H9 (cell line): ENCODE data around the gene NR1D1. TPM values are rescaled to one million over a fixed set of nuclear protein-coding genes. Genes with fewer than 3 reads are reported as not detected.

Experiments
- DNase-seq: peaks from one replicate; pipeline ENCODE4 v3.0.0-alpha.2; 2017
- H2AFZ ChIP-seq: one replicate; pipeline ENCODE4 v1.6.1; 2013; ENCODE audit warnings: mild to moderate bottlenecking, low read length, control low read depth, moderate library complexity
- H2AK5ac ChIP-seq: 2 replicates; pipeline ENCODE4 v1.6.1; 2013; ENCODE audit warnings: low read length, control low read depth, mixed read lengths; ENCODE audit not compliant: insufficient read length
- H2BK120ac ChIP-seq: one replicate; pipeline ENCODE4 v1.6.1; 2013; ENCODE audit warnings: low read depth, mild to moderate bottlenecking, low read length, control low read depth, inconsistent platforms; ENCODE audit not compliant: poor library complexity, severe bottlenecking
- H2BK12ac ChIP-seq: 2 replicates; pipeline ENCODE4 v1.6.1; 2013; ENCODE audit warnings: low read length, control low read depth, mixed read lengths, low read depth; ENCODE audit not compliant: insufficient read length
- H2BK15ac ChIP-seq: 2 replicates; pipeline ENCODE4 v1.6.1; 2013; ENCODE audit warnings: low read depth, low read length, control low read depth
- H2BK20ac ChIP-seq: one replicate; pipeline ENCODE4 v1.6.1; 2013; ENCODE audit warnings: low read depth, mild to moderate bottlenecking, low read length, control low read depth, inconsistent platforms; ENCODE audit not compliant: poor library complexity, severe bottlenecking
- H2BK5ac ChIP-seq: 2 replicates; pipeline ENCODE4 v1.6.1; 2013; ENCODE audit warnings: low read length, control low read depth, mixed read lengths; ENCODE audit not compliant: insufficient read length
- H3K14ac ChIP-seq: 2 replicates; pipeline ENCODE4 v1.6.1; 2013; ENCODE audit warnings: low read length, control low read depth; ENCODE audit not compliant: insufficient read depth
- H3K18ac ChIP-seq: 2 replicates; pipeline ENCODE4 v1.6.1; 2013; ENCODE audit warnings: low read depth, mild to moderate bottlenecking, mixed read lengths, low read length, control low read depth; ENCODE audit not compliant: insufficient read length
- H3K23ac ChIP-seq: 2 replicates; pipeline ENCODE4 v1.6.1; 2013; ENCODE audit warnings: low read length, control low read depth, mixed read lengths, low read depth; ENCODE audit not compliant: insufficient read length
- H3K23me2 ChIP-seq: 2 replicates; pipeline ENCODE4 v1.6.1; 2013; ENCODE audit warnings: low read depth, mild to moderate bottlenecking, mixed read lengths, low read length, control low read depth; ENCODE audit not compliant: insufficient read length, poor library complexity, severe bottlenecking
- H3K27ac ChIP-seq: 2 replicates; pipeline ENCODE4 v1.5.1; 2013; ENCODE audit warnings: low read length, control low read depth, mixed read lengths, low read depth; ENCODE audit not compliant: insufficient read length
- H3K27me3 ChIP-seq: 2 replicates; pipeline ENCODE4 v1.6.1; 2013; ENCODE audit warnings: low read length, control low read depth, inconsistent platforms; ENCODE audit not compliant: insufficient read depth
- H3K4ac ChIP-seq: 2 replicates; pipeline ENCODE4 v1.6.1; 2013; ENCODE audit warnings: low read depth, mild to moderate bottlenecking, control low read depth, inconsistent platforms, low read length, moderate library complexity
- H3K4me1 ChIP-seq: 2 replicates; pipeline ENCODE4 v1.6.1; 2013; ENCODE audit warnings: low read length, control low read depth, inconsistent platforms; ENCODE audit not compliant: insufficient read depth
- H3K4me2 ChIP-seq: 2 replicates; pipeline ENCODE4 v1.6.1; 2013; ENCODE audit warnings: low read length, control low read depth, mixed read lengths; ENCODE audit not compliant: insufficient read length, insufficient read depth
- H3K56ac ChIP-seq: 2 replicates; pipeline ENCODE4 v1.6.1; 2013; ENCODE audit warnings: low read depth, mild to moderate bottlenecking, mixed read lengths, low read length, control low read depth; ENCODE audit not compliant: insufficient read length
- H3K79me1 ChIP-seq: 2 replicates; pipeline ENCODE4 v1.6.1; 2013; ENCODE audit warnings: low read depth, mild to moderate bottlenecking, moderate library complexity, low read length, control low read depth, inconsistent platforms; ENCODE audit not compliant: insufficient read depth, poor library complexity, severe bottlenecking
- H3K79me2 ChIP-seq: 2 replicates; pipeline ENCODE4 v1.6.1; 2013; ENCODE audit warnings: low read length, control low read depth, inconsistent platforms; ENCODE audit not compliant: insufficient read depth
- H3K9ac ChIP-seq: 2 replicates; pipeline ENCODE4 v1.6.1; 2013; ENCODE audit warnings: low read length, control low read depth, mixed read lengths; ENCODE audit not compliant: insufficient read length; ENCODE audit errors: extremely low read depth
- H3K9me3 ChIP-seq: one replicate; pipeline ENCODE4 v1.6.1; 2013; ENCODE audit warnings: low read depth, low read length, inconsistent platforms; ENCODE audit not compliant: control insufficient read depth
- H3T11ph ChIP-seq: one replicate; pipeline ENCODE4 v1.6.1; 2013; ENCODE audit warnings: mild to moderate bottlenecking, low read length, control low read depth, inconsistent platforms
- H4K20me1 ChIP-seq: one replicate; pipeline ENCODE4 v1.6.1; 2013; ENCODE audit not compliant: control insufficient read depth, insufficient read length, insufficient read depth
- H4K5ac ChIP-seq: 2 replicates; pipeline ENCODE4 v1.6.1; 2013; ENCODE audit warnings: low read depth, mild to moderate bottlenecking, mixed read lengths, low read length, control low read depth; ENCODE audit not compliant: insufficient read length
- H4K8ac ChIP-seq: replicated peaks from 2 replicates; pipeline ENCODE4 v1.6.1; 2013; ENCODE audit warnings: low read length, control low read depth, mixed read lengths, low read depth; ENCODE audit not compliant: insufficient read length
- H4K91ac ChIP-seq: 2 replicates; pipeline ENCODE4 v1.6.1; 2013; ENCODE audit warnings: low read depth, mild to moderate bottlenecking, moderate library complexity, mixed read lengths, low read length, control low read depth; ENCODE audit not compliant: insufficient read length
- H3K27ac Mint-ChIP-seq, 3 experiments: 2 replicates in 2 of 3; 3 replicates in 1 of 3; pipeline ENCODE4 v1.8.0; 2020 to 2021; ENCODE audit warnings: mixed read lengths in 3 of 3, mild to moderate bottlenecking in 1 of 3, moderate library complexity in 1 of 3
- H3K27me3 Mint-ChIP-seq: 2 replicates; pipeline ENCODE4 v1.8.0; 2021; ENCODE audit warnings: low read depth, mild to moderate bottlenecking, moderate library complexity, mixed read lengths
- H3K36me3 Mint-ChIP-seq, 3 experiments: 2 replicates in 2 of 3; 3 replicates in 1 of 3; pipeline ENCODE4 v1.8.0; 2020 to 2021; ENCODE audit warnings: low read depth in 3 of 3, mixed read lengths in 3 of 3; ENCODE audit not compliant: insufficient read depth in 1 of 3
- H3K4me1 Mint-ChIP-seq, 2 experiments: 2 replicates each; pipeline ENCODE4 v1.8.0; 2020; ENCODE audit warnings: mixed read lengths in 2 of 2
- H3K4me3 Mint-ChIP-seq, 2 experiments: 2 replicates in 1 of 2; 3 replicates in 1 of 2; pipeline ENCODE4 v1.8.0; 2020 to 2021; ENCODE audit warnings: mild to moderate bottlenecking in 2 of 2, mixed read lengths in 2 of 2, moderate library complexity in 1 of 2
- H3K9me3 Mint-ChIP-seq, 2 experiments: 2 replicates in 1 of 2; 3 replicates in 1 of 2; pipeline ENCODE4 v1.8.0; 2020; ENCODE audit warnings: mild to moderate bottlenecking in 2 of 2, mixed read lengths in 2 of 2, moderate library complexity in 1 of 2
- WGBS: extraction: QIAGEN DNeasy Blood & Tissue Kit; methylation state at CpG from one replicate; pipeline ENCODE4 v1.1.7; 2013; ENCODE audit warnings: missing lambda C conversion rate, low lambda C conversion rate, mixed read lengths; ENCODE audit not compliant: insufficient read length; ENCODE audit errors: extremely low coverage; 5-methylcytosine and 5-hydroxymethylcytosine counted together
- total RNA-seq: library from RNA; stranded (reverse); gene quantifications from 2 replicates; pipeline ENCODE4 v1.2.1, GENCODE V29; 2021
- TF ChIP-seq, protein P1 (sequence below): fragments of 200-600 bp; sonication (generic); conservative IDR thresholded peaks from 3 replicates; pipeline ENCODE4 v1.8.0; 2021; ENCODE audit warnings: antibody characterized with exemption, mild to moderate bottlenecking

The NR1D1 gene
- total RNA-seq, 1 experiment from 2014 or later: 8.6 TPM

- Mint-ChIP-seq H3K4me1 (peaks cover 24 to 48% of the 10 kb centered on the region in 2 experiments), H3K4me3 (no peak overlapping the region; a peak in 1 of 5 replicates), H3K27ac (no peak overlapping the region), H3K27me3 (peaks cover 14% of the 10 kb centered on the region), H3K9me3 (no peaks in the 10 kb centered on the region), H3K36me3 (peaks cover 7 to 17% (median 17%) of the 10 kb centered on the region in 3 experiments)
- Histone ChIP-seq H3K79me2 (no peaks in the 10 kb centered on the region), H4K5ac (no peak overlapping the region), H3K4ac (no peak overlapping the region), H3K9me3 (no peaks in the 10 kb centered on the region), H3K23ac (no peak overlapping the region), H3K4me1 (no peaks in the 10 kb centered on the region; the same call in 1 of the 2 replicates), H2BK120ac (no peak overlapping the region), H2BK12ac (no peak overlapping the region), H2BK20ac (no peak overlapping the region), H2AK5ac (no peak overlapping the region), H4K91ac (peak overlapping the region; percentile 23), H4K20me1 (no peaks in the 10 kb centered on the region), H3K23me2 (no peaks in the 10 kb centered on the region), H3K27me3 (no peaks in the 10 kb centered on the region), H4K8ac (no peak overlapping the region), H3K4me2 (no peak overlapping the region), H3K9ac (no peak overlapping the region), H3K18ac (no peak overlapping the region), H2BK5ac (no peak overlapping the region), H3K14ac (no peak overlapping the region), H3T11ph (no peak overlapping the region), H3K79me1 (peaks cover 3% of the 10 kb centered on the region), H3K27ac (no peak overlapping the region), H2BK15ac (no peak overlapping the region), H3K56ac (no peak overlapping the region), H2AFZ (no peak overlapping the region)
- WGBS: no CpG with 5 or more reads among the region's 6 CpGs
- no peak for DNase-seq
- TF ChIP-seq, protein P1, sequence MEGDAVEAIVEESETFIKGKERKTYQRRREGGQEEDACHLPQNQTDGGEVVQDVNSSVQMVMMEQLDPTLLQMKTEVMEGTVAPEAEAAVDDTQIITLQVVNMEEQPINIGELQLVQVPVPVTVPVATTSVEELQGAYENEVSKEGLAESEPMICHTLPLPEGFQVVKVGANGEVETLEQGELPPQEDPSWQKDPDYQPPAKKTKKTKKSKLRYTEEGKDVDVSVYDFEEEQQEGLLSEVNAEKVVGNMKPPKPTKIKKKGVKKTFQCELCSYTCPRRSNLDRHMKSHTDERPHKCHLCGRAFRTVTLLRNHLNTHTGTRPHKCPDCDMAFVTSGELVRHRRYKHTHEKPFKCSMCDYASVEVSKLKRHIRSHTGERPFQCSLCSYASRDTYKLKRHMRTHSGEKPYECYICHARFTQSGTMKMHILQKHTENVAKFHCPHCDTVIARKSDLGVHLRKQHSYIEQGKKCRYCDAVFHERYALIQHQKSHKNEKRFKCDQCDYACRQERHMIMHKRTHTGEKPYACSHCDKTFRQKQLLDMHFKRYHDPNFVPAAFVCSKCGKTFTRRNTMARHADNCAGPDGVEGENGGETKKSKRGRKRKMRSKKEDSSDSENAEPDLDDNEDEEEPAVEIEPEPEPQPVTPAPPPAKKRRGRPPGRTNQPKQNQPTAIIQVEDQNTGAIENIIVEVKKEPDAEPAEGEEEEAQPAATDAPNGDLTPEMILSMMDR: no peak
These were observed 43.9 kb downstream of the NR1D1 start for GRCh38 chr17:40056379-40057015.

Other genes starting within 250 kb of the NR1D1 start
- gene IKZF3, start 236.3 kb downstream of the NR1D1 start, total RNA-seq: 0.22 and 0.31 TPM in 2 replicates
- not detected in 2 replicates for gene ZPBP2, start 232.4 kb downstream of the NR1D1 start, total RNA-seq
- 6.6 and 8.5 TPM in 2 replicates for gene GSDMB, start 182.0 kb downstream of the NR1D1 start, total RNA-seq
- gene ORMDL3, start 173.0 kb downstream of the NR1D1 start, total RNA-seq: 58.6 and 63.3 TPM in 2 replicates
- gene LRRC3C, start 172.9 kb downstream of the NR1D1 start, total RNA-seq: not detected in 2 replicates
- gene GSDMA, start 137.6 kb downstream of the NR1D1 start, total RNA-seq: not detected in 2 replicates
- 174 and 177 TPM in 2 replicates for gene PSMD3, start 119.8 kb downstream of the NR1D1 start, total RNA-seq
- gene CSF3, start 85.1 kb downstream of the NR1D1 start, total RNA-seq: not detected in 2 replicates
- 104 and 105 TPM in 2 replicates for gene MED24, start 46.2 kb downstream of the NR1D1 start, total RNA-seq
- 9.8 and 10.1 TPM in 2 replicates for gene THRA, start 37.6 kb downstream of the NR1D1 start, total RNA-seq
- gene MSL1, start 21.4 kb upstream of the NR1D1 start, total RNA-seq: 101 and 105 TPM in 2 replicates
- gene CASC3, start 39.9 kb upstream of the NR1D1 start, total RNA-seq: 123 and 137 TPM in 2 replicates
- 23.6 and 24.8 TPM in 2 replicates for gene RAPGEFL1, start 76.9 kb upstream of the NR1D1 start, total RNA-seq
- gene WIPF2, start 118.7 kb upstream of the NR1D1 start, total RNA-seq: 22.2 and 24.2 TPM in 2 replicates
- gene CDC6, start 187.3 kb upstream of the NR1D1 start, total RNA-seq: 131 and 141 TPM in 2 replicates
- gene RARA, start 208.6 kb upstream of the NR1D1 start, total RNA-seq: 16.7 and 17.6 TPM in 2 replicates